Uterus (tissue), 2 donors: ENCODE measurements around the gene SUPT4H1.

Experiments
- CTCF ChIP-seq, 4 experiments: fragments of 200-600 bp in 2 of 4; fragments of 450-650 bp in 2 of 4; sonication (generic) in 2 of 4; IDR thresholded peaks; one replicate each; pipeline ENCODE4 v1.5.1; 2016 to 2019; ENCODE audit warnings: antibody characterized with exemption in 4 of 4, mild to moderate bottlenecking in 2 of 4, moderate library complexity in 1 of 4
- POLR2A ChIP-seq, 2 donors: fragments of 450-650 bp; IDR thresholded peaks; one replicate each; pipeline ENCODE4 v1.6.1; 2016; ENCODE audit warnings: antibody characterized with exemption in 2 of 2, mild to moderate bottlenecking in 1 of 2, moderate library complexity in 1 of 2

- no peak for TF ChIP-seq CTCF (IDR thresholded peaks at IDR 0.05)
- no peak for TF ChIP-seq POLR2A (IDR thresholded peaks at IDR 0.05)
Observed at GRCh38 chr17:58338841-58339754, 12.9 kb downstream of the SUPT4H1 start.
